Activated CD8-positive, alpha-beta T cell treated with anti-CD3 and anti-CD28 coated beads for 36 hours (primary cell): ENCODE measurements around the gene ATMIN. TPM values are rescaled to one million over a fixed set of nuclear protein-coding genes. Genes with fewer than 3 reads are reported as not detected.

Experiments used
- ATAC-seq: fragments of 200-7000 bp; cut with Tn5 transposase; one replicate; pipeline ENCODE4 v1.10.0; 2021; ENCODE audit warnings: mild to moderate bottlenecking, moderate library complexity
- CTCF ChIA-PET: fragments of 350-600 bp; sonication (Branson Sonifier 250); formaldehyde crosslinking; loops from one replicate; lab custom pipeline; 2021; ENCODE audit warnings: antibody characterized with exemption; lab: Charles Lee
- POLR2A ChIA-PET: fragments of 350-600 bp; sonication (Branson Sonifier 250); formaldehyde crosslinking; loops from one replicate; lab custom pipeline; 2021; ENCODE audit warnings: antibody characterized with exemption; lab: Charles Lee
- DNase-seq: peaks from one replicate; pipeline ENCODE4 v3.0.0-alpha.2; 2020
- H3K27ac Mint-ChIP-seq: one replicate; pipeline ENCODE4 v1.8.0; 2021; ENCODE audit warnings: mild to moderate bottlenecking, mixed read lengths
- H3K27me3 Mint-ChIP-seq: one replicate; pipeline ENCODE4 v1.8.0; 2021; ENCODE audit warnings: mixed read lengths
- H3K36me3 Mint-ChIP-seq: one replicate; pipeline ENCODE4 v1.8.0; 2021; ENCODE audit warnings: low read depth, mixed read lengths
- H3K4me1 Mint-ChIP-seq: one replicate; pipeline ENCODE4 v1.8.0; 2021; ENCODE audit warnings: low read depth, mixed read lengths
- H3K4me3 Mint-ChIP-seq: one replicate; pipeline ENCODE4 v1.8.0; 2021; ENCODE audit warnings: mild to moderate bottlenecking, moderate library complexity, mixed read lengths
- H3K9me3 Mint-ChIP-seq: one replicate; pipeline ENCODE4 v1.8.0; 2021; ENCODE audit warnings: mixed read lengths
- intact Hi-C: fragments of 100-400 bp; cut with micrococcal nuclease; formaldehyde crosslinking; loops from one replicate; pipeline ENCODE4 v1.10.0; 2022
- total RNA-seq, 2 experiments: library from RNA; stranded (reverse); gene quantifications; one replicate each; pipeline ENCODE4 v1.2.3, GENCODE V29; 2021
- TF ChIP-seq, protein P1 (sequence below): fragments of 200-600 bp; IDR thresholded peaks from one replicate; pipeline ENCODE4 v1.8.0; 2022; ENCODE audit warnings: antibody characterized with exemption, mild to moderate bottlenecking

ATMIN gene
- total RNA-seq, 2 experiments from 2014 or later, result 17.9 to 19.7 TPM

DNA sequence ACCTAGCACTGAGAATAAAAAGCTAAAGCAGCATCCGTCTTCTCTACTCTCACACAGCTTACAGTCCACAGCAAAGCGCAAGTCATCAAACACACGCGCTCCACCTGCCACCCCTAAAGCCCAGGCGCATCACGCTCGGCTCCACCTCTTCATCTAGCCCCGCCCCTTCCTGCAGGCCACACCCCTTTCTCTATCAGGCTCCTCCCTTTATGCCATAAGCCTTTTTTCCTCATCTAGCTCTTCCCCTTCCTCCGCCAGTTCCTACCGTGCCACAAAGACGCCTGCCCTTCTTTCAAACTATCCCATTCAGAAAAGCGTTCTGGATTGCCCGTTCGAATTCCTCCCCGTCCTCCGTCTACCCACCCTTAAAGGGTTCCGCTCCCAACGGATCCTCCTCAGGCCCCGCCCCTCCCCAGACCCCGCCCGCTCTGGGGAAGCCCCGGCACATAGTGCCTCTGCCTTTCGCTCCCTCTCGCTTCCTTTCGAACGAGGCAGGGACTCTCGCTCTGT is 41.0 kb downstream of the ATMIN start:
- ATAC-seq (peak; percentile 88), DNase-seq (peak; percentile 95)
- Mint-ChIP-seq H3K36me3 (no peaks in the 10 kb centered on the region), H3K4me3 (no peak overlapping the region), H3K4me1 (peaks cover 3% of the 10 kb centered on the region), H3K9me3 (no peaks in the 10 kb centered on the region), H3K27me3 (peaks cover 2% of the 10 kb centered on the region), H3K27ac (no peak overlapping the region)
- ChIA-PET CTCF (interaction anchor here (1.2 to 4.3 kb wide), 5 partner anchors 18 to 72 kb away, joined by 4 to 30 read pairs (median 6); partner anchors contain the start of genes ATMIN and CENPN), POLR2A (interaction anchor here (0.7 to 2.6 kb wide), 7 partner anchors 18 to 1122 kb away, joined by 3 to 10 read pairs (median 3); partner anchors contain the start of genes CENPN, CMC2 and GAN)
- intact Hi-C loops, result loop anchor here (1.0 to 5.0 kb wide), 2 partner anchors 20 to 69 kb away; partner anchors contain the start of genes CENPN, CMC2 and GCSH
- TF ChIP-seq, protein P1, sequence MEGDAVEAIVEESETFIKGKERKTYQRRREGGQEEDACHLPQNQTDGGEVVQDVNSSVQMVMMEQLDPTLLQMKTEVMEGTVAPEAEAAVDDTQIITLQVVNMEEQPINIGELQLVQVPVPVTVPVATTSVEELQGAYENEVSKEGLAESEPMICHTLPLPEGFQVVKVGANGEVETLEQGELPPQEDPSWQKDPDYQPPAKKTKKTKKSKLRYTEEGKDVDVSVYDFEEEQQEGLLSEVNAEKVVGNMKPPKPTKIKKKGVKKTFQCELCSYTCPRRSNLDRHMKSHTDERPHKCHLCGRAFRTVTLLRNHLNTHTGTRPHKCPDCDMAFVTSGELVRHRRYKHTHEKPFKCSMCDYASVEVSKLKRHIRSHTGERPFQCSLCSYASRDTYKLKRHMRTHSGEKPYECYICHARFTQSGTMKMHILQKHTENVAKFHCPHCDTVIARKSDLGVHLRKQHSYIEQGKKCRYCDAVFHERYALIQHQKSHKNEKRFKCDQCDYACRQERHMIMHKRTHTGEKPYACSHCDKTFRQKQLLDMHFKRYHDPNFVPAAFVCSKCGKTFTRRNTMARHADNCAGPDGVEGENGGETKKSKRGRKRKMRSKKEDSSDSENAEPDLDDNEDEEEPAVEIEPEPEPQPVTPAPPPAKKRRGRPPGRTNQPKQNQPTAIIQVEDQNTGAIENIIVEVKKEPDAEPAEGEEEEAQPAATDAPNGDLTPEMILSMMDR, result no peak

DNA sequence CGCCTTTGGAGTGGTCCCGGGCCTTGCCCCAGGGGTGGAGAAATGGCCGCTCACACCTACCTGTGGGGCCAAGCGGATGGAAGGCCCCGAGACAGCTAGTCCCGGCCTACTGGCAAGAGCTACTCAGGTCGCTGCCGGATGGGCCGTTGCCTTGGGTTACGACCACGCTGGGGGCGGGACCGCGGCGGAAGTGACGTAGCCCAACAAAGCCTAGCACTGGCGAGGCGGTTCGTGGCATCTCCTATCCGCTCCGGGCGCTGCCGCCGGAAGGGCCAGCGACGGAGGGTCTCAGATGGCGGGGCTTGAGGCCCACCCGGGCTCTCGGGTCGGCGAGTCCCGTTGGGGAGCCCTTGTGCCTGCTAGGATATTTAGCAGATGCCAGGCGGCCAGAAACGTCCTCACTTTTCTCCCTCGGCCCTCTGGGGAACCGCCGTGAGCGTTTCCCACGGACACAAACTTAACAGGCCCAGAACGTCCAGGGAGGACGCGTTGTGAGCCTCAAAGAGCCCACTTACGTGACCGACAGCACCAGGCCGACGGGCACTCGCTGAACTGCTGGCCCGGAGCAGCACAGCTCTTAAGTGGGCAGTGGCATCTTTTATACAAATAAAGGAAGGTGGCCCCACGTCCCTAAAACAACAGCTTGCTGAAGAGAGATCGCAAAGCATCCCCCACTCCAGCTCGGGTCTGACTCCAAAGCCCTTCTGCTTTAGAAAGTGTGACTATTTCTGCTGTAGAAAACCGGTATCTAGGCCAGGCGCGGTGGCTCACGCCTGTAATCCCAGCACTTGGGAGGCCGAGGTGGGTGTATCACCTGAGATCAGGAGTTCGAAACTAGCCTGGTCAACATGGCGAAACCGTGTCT is 41.7 kb downstream of the ATMIN start, which contains the start of gene C16orf46:
Gene C16orf46, minus strand, starts transcription at position 163 of the 865 bp plus-strand sequence. CDS start 13,283 bp downstream, outside the sequence.
- H3K27ac Mint-ChIP-seq, result no peak within 1 kb of the TSS
- H3K9me3 Mint-ChIP-seq, result no peaks in the 10 kb centered on the region
- ATAC-seq (peak; percentile 85), DNase-seq (peak; percentile 99)
- CTCF ChIA-PET, result interaction anchor here (1.2 to 4.3 kb wide), 6 partner anchors 17 to 73 kb away, joined by 4 to 30 read pairs (median 6); partner anchors contain the start of genes ATMIN and CENPN
- H3K36me3 Mint-ChIP-seq, result no peaks in the 10 kb centered on the region
- H3K4me3 Mint-ChIP-seq, result no peak within 1 kb of the TSS
- TF ChIP-seq, protein P1, result no peak
- H3K27me3 Mint-ChIP-seq, result peaks cover 2% of the 10 kb centered on the region
- POLR2A ChIA-PET, result interaction anchor here (0.7 to 2.6 kb wide), 7 partner anchors 11 to 237 kb away, joined by 3 to 10 read pairs (median 4); partner anchors contain the start of genes CENPN, CMC2 and GAN
- peaks cover 3% of the 10 kb centered on the region for H3K4me1 Mint-ChIP-seq
- intact Hi-C loops, result loop anchor here (5.0 kb wide), 1 partner anchor 70 kb away; the partner anchor contains the start of genes CENPN and CMC2

DNA sequence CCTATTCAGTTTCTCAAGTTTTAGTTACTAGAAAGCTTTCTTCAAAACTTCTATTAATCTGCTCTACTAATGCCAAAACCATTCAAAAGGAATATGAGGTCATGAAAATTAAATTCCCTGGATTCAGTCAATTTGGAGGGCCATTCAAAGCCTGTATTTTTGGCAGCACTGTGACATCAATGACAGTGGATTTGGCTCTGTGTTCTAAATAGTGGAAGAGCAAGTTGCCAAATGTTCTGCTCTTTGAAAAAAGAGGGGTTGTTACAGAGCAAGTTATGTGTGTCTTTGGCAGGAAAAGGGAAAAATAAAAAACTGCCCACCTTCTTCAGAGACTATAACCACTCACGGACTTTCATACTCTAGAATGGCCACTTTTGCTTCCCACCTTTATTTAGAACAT is 44.6 kb downstream of the ATMIN start:
- Mint-ChIP-seq H3K9me3 (no peaks in the 10 kb centered on the region), H3K4me3 (no peak overlapping the region), H3K27ac (no peak overlapping the region), H3K36me3 (no peaks in the 10 kb centered on the region), H3K4me1 (peaks cover 3% of the 10 kb centered on the region), H3K27me3 (no peaks in the 10 kb centered on the region)
- ChIA-PET POLR2A (no interaction called here), CTCF (interaction anchor here (1.6 kb wide), 1 partner anchor 43 kb away, joined by 3 read pairs; no protein-coding TSS in a partner anchor)
- no peak for DNase-seq
- intact Hi-C loops, result no loop called here
- TF ChIP-seq, protein P1, result no peak
- no peak for ATAC-seq

DNA sequence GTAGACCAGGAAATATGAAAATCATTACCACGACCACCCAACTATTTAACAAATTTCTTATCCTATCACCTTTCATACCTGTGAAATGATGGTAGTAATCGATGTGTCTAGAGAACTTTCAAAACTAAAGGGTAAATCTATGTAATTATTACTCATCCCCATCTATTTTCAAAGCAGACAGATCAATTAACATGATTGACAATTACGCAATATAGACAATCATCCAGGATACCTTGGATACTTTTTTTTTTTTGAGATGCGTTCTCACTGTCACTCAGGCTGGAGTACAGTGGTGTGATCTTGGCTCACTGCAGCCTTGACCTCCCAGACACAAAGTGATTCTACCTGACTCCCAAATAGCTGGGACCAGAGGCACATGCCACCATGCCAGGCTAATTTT is 45.4 kb downstream of the ATMIN start:
- peaks cover 3% of the 10 kb centered on the region for H3K4me1 Mint-ChIP-seq
- TF ChIP-seq, protein P1, result no peak
- ChIA-PET CTCF (no interaction called here), POLR2A (interaction anchor here (0.6 kb wide), 1 partner anchor 578 kb away, joined by 3 read pairs; no protein-coding TSS in a partner anchor)
- no peaks in the 10 kb centered on the region for H3K9me3 Mint-ChIP-seq
- DNase-seq (no peak), ATAC-seq (no peak)
- no peak overlapping the region for H3K4me3 Mint-ChIP-seq
- no peaks in the 10 kb centered on the region for H3K27me3 Mint-ChIP-seq
- intact Hi-C loops, result no loop called here
- peaks cover 1% of the 10 kb centered on the region for H3K36me3 Mint-ChIP-seq
- H3K27ac Mint-ChIP-seq, result no peak overlapping the region
